Measurements from ENCODE around the gene KIAA1549. TPM values are rescaled to one million over a fixed set of nuclear protein-coding genes. Genes with fewer than 3 reads are reported as not detected.

KIAA1549 gene
- total and polyA plus RNA-seq, 4 donors: 0.13 to 0.89 (median 0.42) TPM

DNA sequence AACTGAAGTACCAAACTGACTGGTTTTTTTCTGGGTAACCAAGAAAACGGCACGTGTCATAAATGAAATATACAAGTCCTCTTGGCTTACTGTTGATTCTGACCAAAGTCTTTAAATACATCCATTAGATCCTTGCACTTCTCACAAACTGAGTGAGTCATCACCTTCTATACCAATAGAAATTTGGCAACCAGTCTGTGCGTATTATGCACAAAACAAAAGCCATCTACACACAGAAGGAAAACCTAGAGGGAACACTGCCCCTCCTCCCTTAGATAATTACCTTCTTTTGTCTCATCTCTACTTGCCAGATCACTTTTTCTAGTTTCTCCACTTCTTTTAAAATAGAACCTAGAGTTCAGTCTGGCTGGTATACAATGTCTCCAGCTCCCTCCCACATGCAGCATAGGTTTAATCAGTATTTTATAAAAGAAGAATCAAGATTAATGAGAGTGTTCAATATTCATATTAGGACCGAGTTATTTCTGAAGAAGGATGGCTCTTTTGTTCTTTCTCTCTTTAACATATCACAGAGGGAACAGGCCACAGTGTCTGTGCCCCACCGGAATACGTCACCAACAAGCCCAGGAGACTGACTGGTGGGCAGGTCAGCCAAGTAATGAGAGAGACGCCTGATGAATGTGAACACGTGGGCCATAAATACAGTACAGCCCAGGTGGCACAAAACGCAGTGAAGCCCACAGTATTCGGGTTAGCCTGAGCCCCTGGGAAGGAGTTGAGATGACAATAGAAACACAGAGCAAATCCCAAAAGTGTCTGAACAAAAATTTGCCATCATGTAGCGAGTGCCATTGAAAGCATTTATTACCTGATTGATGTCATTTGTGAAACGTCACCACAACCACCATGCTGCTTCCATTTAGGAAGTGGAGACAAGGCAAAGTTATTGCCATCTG is 91.3 kb downstream of the KIAA1549 start:
- no peak for DNase-seq (ENCODE audit: low spot score)
- no peaks in the 10 kb centered on the region for H3K36me3 ChIP-seq (ENCODE audit: control insufficient read depth in 4 of 4, insufficient read depth in 3 of 4, low read depth in 1 of 4, low read length in 3 of 4)
- WGBS: 94% methylated on average over 12 of the region's 12 CpGs
- H3K9ac ChIP-seq (ENCODE audit: low read depth in 1 of 2, low read length in 2 of 2): no peak overlapping the region
- H3K4me3 ChIP-seq (ENCODE audit: low read depth in 1 of 3, low read length in 3 of 3): no peak overlapping the region
- peaks cover 6 to 15% (median 11%) of the 10 kb centered on the region in 4 donors for H3K4me1 ChIP-seq (ENCODE audit: control insufficient read depth in 4 of 4, insufficient read depth in 4 of 4, low read length in 3 of 4)
- no peaks in the 10 kb centered on the region for H3K27me3 ChIP-seq (ENCODE audit: control insufficient read depth in 4 of 4, insufficient read depth in 4 of 4, low read length in 3 of 4)
- TF ChIP-seq, protein P1, sequence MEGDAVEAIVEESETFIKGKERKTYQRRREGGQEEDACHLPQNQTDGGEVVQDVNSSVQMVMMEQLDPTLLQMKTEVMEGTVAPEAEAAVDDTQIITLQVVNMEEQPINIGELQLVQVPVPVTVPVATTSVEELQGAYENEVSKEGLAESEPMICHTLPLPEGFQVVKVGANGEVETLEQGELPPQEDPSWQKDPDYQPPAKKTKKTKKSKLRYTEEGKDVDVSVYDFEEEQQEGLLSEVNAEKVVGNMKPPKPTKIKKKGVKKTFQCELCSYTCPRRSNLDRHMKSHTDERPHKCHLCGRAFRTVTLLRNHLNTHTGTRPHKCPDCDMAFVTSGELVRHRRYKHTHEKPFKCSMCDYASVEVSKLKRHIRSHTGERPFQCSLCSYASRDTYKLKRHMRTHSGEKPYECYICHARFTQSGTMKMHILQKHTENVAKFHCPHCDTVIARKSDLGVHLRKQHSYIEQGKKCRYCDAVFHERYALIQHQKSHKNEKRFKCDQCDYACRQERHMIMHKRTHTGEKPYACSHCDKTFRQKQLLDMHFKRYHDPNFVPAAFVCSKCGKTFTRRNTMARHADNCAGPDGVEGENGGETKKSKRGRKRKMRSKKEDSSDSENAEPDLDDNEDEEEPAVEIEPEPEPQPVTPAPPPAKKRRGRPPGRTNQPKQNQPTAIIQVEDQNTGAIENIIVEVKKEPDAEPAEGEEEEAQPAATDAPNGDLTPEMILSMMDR (IDR thresholded peaks at IDR 0.05; ENCODE audit: low read depth, low read length, missing input control): no peak
- TF ChIP-seq, protein P2, sequence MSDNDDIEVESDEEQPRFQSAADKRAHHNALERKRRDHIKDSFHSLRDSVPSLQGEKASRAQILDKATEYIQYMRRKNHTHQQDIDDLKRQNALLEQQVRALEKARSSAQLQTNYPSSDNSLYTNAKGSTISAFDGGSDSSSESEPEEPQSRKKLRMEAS (IDR thresholded peaks at IDR 0.05): no peak
- no peak for TF ChIP-seq RAD21 (IDR thresholded peaks at IDR 0.05)
- no peak for TF ChIP-seq RXRA (IDR thresholded peaks at IDR 0.05)
- TF ChIP-seq HNF4G (IDR thresholded peaks at IDR 0.05): no peak
- TF ChIP-seq, protein P3, sequence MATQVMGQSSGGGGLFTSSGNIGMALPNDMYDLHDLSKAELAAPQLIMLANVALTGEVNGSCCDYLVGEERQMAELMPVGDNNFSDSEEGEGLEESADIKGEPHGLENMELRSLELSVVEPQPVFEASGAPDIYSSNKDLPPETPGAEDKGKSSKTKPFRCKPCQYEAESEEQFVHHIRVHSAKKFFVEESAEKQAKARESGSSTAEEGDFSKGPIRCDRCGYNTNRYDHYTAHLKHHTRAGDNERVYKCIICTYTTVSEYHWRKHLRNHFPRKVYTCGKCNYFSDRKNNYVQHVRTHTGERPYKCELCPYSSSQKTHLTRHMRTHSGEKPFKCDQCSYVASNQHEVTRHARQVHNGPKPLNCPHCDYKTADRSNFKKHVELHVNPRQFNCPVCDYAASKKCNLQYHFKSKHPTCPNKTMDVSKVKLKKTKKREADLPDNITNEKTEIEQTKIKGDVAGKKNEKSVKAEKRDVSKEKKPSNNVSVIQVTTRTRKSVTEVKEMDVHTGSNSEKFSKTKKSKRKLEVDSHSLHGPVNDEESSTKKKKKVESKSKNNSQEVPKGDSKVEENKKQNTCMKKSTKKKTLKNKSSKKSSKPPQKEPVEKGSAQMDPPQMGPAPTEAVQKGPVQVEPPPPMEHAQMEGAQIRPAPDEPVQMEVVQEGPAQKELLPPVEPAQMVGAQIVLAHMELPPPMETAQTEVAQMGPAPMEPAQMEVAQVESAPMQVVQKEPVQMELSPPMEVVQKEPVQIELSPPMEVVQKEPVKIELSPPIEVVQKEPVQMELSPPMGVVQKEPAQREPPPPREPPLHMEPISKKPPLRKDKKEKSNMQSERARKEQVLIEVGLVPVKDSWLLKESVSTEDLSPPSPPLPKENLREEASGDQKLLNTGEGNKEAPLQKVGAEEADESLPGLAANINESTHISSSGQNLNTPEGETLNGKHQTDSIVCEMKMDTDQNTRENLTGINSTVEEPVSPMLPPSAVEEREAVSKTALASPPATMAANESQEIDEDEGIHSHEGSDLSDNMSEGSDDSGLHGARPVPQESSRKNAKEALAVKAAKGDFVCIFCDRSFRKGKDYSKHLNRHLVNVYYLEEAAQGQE (IDR thresholded peaks at IDR 0.05): no peak
- TF ChIP-seq GABPA (IDR thresholded peaks at IDR 0.05 in 1 of 2, conservative IDR thresholded peaks at IDR 0.05 in 1 of 2): no peak
- TF ChIP-seq TAF1 (conservative IDR thresholded peaks at IDR 0.05): no peak
- no peak for TF ChIP-seq EGR1 (IDR thresholded peaks at IDR 0.05; ENCODE audit: low read depth in 2 of 2)
- no peaks in the 10 kb centered on the region for H3K9me3 ChIP-seq (ENCODE audit: control insufficient read depth in 4 of 4, low read length in 3 of 4)
- H3K27ac ChIP-seq (ENCODE audit: low read depth in 1 of 2, low read length in 2 of 2): no peak overlapping the region

DNA sequence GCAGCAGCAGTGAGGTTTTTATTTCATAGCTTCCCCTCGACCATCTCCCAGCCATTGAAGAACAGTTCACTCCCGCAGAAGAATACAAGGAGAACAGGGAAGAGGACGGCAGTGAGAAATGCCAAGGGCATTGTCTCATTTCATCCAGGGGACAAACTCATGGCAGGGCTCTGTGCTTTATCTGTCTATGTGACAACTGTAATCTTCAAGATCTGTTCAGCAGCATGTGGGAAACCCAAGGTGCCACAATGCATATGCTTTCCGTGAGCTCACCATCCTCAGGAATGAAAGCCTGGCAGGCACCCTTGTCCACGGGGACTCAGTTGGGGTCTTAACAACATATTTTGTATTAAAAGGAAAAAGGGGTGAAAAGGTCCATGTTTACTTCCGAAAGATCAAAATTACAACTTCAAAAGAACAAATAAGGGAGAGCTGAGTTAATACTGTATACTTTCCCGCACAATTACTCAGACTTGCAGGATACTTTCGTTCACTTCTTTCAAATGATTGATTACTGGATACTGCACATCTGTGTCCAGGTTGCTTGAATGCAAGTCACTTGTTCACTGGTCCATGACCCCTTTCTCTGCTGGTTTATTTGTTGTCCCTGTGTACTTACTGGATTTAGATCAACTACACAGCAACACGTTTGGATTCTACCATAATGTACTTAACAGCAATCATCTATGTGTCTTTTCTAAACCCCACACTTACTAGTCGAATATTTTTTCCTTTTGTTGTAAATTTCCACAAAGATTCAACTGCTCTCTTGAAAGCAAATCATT is 93.1 kb downstream of the KIAA1549 start:
- no peaks in the 10 kb centered on the region for H3K36me3 ChIP-seq (ENCODE audit: control insufficient read depth in 4 of 4, insufficient read depth in 3 of 4, low read depth in 1 of 4, low read length in 3 of 4)
- no peak for DNase-seq (ENCODE audit: low spot score)
- no peak overlapping the region for H3K27ac ChIP-seq (ENCODE audit: low read depth in 1 of 2, low read length in 2 of 2)
- peaks cover 6 to 15% (median 11%) of the 10 kb centered on the region in 4 donors for H3K4me1 ChIP-seq (ENCODE audit: control insufficient read depth in 4 of 4, insufficient read depth in 4 of 4, low read length in 3 of 4)
- WGBS: 69% methylated on average over 10 of the region's 10 CpGs
- no peak overlapping the region for H3K4me3 ChIP-seq (ENCODE audit: low read depth in 1 of 3, low read length in 3 of 3)
- no peak overlapping the region for H3K9ac ChIP-seq (ENCODE audit: low read depth in 1 of 2, low read length in 2 of 2)
- H3K27me3 ChIP-seq (ENCODE audit: control insufficient read depth in 4 of 4, insufficient read depth in 4 of 4, low read length in 3 of 4): no peaks in the 10 kb centered on the region
- no peaks in the 10 kb centered on the region for H3K9me3 ChIP-seq (ENCODE audit: control insufficient read depth in 4 of 4, low read length in 3 of 4)
- peak; percentile 19 to 27 for TF ChIP-seq RXRA (IDR thresholded peaks at IDR 0.05)
- TF ChIP-seq, protein P2 (IDR thresholded peaks at IDR 0.05): no peak
- TF ChIP-seq EGR1 (IDR thresholded peaks at IDR 0.05; ENCODE audit: low read depth in 2 of 2): no peak
- TF ChIP-seq, protein P4, sequence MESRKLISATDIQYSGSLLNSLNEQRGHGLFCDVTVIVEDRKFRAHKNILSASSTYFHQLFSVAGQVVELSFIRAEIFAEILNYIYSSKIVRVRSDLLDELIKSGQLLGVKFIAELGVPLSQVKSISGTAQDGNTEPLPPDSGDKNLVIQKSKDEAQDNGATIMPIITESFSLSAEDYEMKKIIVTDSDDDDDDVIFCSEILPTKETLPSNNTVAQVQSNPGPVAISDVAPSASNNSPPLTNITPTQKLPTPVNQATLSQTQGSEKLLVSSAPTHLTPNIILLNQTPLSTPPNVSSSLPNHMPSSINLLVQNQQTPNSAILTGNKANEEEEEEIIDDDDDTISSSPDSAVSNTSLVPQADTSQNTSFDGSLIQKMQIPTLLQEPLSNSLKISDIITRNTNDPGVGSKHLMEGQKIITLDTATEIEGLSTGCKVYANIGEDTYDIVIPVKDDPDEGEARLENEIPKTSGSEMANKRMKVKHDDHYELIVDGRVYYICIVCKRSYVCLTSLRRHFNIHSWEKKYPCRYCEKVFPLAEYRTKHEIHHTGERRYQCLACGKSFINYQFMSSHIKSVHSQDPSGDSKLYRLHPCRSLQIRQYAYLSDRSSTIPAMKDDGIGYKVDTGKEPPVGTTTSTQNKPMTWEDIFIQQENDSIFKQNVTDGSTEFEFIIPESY (IDR thresholded peaks at IDR 0.05): no peak
